Prostate gland (tissue), 2 donors: ENCODE results near the gene ZNHIT6.

Experiments
- CTCF ChIP-seq, 4 experiments: fragments of 200-600 bp in 2 of 4; fragments of 450-650 bp in 2 of 4; sonication (generic) in 2 of 4; IDR thresholded peaks; 1 replicate in 3 of 4; 2 replicates in 1 of 4; pipeline ENCODE4 v1.5.1; 2016 to 2019; ENCODE audit warnings: antibody characterized with exemption in 4 of 4, mild to moderate bottlenecking in 2 of 4, moderate library complexity in 2 of 4
- POLR2A ChIP-seq: fragments of 450-650 bp; IDR thresholded peaks from one replicate; pipeline ENCODE4 v1.6.1; 2016; ENCODE audit warnings: antibody characterized with exemption, mild to moderate bottlenecking
- POLR2AphosphoS5 ChIP-seq: sonication (generic); formaldehyde crosslinking; IDR thresholded peaks from one replicate; pipeline ENCODE4 v1.6.1; 2017; ENCODE audit warnings: antibody characterized with exemption

GRCh38 chr1:85607921-85608265 lies 100.3 kb downstream of the ZNHIT6 start:
- TF ChIP-seq POLR2AphosphoS5, result no peak
- TF ChIP-seq POLR2A, result no peak
- no peak for TF ChIP-seq CTCF (IDR thresholded peaks at IDR 0.05)
